ENCODE results near the gene PRKAG2.

Gene PRKAG2

DNA sequence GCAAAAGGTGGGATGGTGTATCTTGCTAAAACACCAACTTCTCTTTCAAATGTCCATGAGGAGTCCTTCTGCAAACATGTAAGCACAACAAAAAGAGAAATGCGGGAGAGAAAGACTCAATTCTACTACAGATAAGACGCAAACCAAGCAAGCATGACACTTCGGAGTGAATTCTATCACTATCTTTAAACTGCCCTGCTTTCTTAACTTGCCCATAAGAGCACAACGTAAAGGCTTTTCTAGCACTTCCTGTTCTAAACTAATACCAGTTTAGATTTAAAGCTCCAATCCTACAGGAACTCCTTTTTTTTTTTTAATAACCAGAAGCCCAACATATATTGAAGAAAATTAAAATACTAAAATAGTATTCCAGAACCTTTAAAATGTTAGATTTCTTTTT, 365.6 kb downstream of the PRKAG2 start:
- no peak overlapping the region for H2AFZ ChIP-seq (ENCODE audit: low read depth, low read length, severe bottlenecking)
- no peak overlapping the region for H3K27ac ChIP-seq (ENCODE audit: low read depth, low read length)
- no peak overlapping the region for H3K9ac ChIP-seq (ENCODE audit: low read length)
- no peaks in the 10 kb centered on the region for H3K36me3 ChIP-seq (ENCODE audit: low read length)
- H3K9me3 ChIP-seq (ENCODE audit: insufficient read depth, low read length), result no peaks in the 10 kb centered on the region
- H3K4me2 ChIP-seq (ENCODE audit: low read depth, low read length, poor library complexity, severe bottlenecking), result no peak overlapping the region
- H3K9me2 ChIP-seq (replicated peaks; ENCODE audit: insufficient read depth, low read length), result no peaks in the 10 kb centered on the region
- TF ChIP-seq EZH2phosphoT487 (conservative IDR thresholded peaks at IDR 0.05; ENCODE audit: low read length), result no peak
- TF ChIP-seq, protein P1, sequence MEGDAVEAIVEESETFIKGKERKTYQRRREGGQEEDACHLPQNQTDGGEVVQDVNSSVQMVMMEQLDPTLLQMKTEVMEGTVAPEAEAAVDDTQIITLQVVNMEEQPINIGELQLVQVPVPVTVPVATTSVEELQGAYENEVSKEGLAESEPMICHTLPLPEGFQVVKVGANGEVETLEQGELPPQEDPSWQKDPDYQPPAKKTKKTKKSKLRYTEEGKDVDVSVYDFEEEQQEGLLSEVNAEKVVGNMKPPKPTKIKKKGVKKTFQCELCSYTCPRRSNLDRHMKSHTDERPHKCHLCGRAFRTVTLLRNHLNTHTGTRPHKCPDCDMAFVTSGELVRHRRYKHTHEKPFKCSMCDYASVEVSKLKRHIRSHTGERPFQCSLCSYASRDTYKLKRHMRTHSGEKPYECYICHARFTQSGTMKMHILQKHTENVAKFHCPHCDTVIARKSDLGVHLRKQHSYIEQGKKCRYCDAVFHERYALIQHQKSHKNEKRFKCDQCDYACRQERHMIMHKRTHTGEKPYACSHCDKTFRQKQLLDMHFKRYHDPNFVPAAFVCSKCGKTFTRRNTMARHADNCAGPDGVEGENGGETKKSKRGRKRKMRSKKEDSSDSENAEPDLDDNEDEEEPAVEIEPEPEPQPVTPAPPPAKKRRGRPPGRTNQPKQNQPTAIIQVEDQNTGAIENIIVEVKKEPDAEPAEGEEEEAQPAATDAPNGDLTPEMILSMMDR (IDR thresholded peaks at IDR 0.05; ENCODE audit: insufficient read depth, low read length, poor library complexity, severe bottlenecking), result no peak
- H3K79me2 ChIP-seq (ENCODE audit: insufficient read depth, low read length), result peaks cover 100% of the 10 kb centered on the region
- H3K4me3 ChIP-seq (ENCODE audit: insufficient read depth, low read length, poor library complexity, severe bottlenecking), result no peak overlapping the region
- no peaks in the 10 kb centered on the region for H3F3A ChIP-seq (ENCODE audit: insufficient read depth)
- H4K20me1 ChIP-seq (ENCODE audit: low read depth, low read length), result peaks cover 76% of the 10 kb centered on the region
- H3K27me3 ChIP-seq (ENCODE audit: low read length), result no peaks in the 10 kb centered on the region

DNA sequence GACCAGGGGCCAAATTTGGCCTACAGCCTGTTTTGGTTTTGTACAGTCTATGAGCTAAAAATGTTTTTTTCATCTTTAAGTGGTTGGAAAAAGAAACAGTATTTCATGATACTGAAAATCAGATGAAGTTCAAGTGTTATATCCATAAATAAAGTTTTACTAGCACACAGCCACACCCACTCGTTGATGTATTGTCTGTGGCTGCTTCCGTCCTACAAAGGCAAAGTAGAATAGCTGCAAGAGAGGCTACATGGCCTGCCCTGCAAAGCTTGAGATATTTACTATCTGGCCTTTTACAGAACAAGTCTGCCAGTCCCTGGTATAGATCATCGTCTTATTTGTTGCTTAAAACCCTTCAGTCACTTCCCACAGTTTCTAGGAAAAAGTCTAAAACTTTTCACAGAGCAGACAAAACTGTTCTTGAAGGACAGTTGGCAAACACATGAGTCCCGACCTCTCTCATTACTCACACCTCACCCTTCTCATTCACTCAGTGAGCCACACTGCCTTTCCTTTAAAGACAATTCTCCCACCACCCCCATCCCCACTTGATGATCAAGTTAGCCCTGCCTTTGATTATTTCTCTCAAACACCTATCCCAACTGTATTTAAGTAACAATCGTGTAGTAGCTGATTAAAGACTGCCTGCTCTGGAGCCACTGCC, 367.1 kb downstream of the PRKAG2 start:
- H3K4me2 ChIP-seq (ENCODE audit: low read depth, low read length, poor library complexity, severe bottlenecking), result no peak overlapping the region
- H3K9me2 ChIP-seq (replicated peaks; ENCODE audit: insufficient read depth, low read length), result no peaks in the 10 kb centered on the region
- peaks cover 100% of the 10 kb centered on the region for H3K79me2 ChIP-seq (ENCODE audit: insufficient read depth, low read length)
- TF ChIP-seq, protein P1 (IDR thresholded peaks at IDR 0.05; ENCODE audit: insufficient read depth, low read length, poor library complexity, severe bottlenecking), result no peak
- TF ChIP-seq EZH2phosphoT487 (conservative IDR thresholded peaks at IDR 0.05; ENCODE audit: low read length), result no peak
- H3K36me3 ChIP-seq (ENCODE audit: low read length), result no peaks in the 10 kb centered on the region
- H3F3A ChIP-seq (ENCODE audit: insufficient read depth), result no peaks in the 10 kb centered on the region
- no peak overlapping the region for H3K9ac ChIP-seq (ENCODE audit: low read length)
- no peaks in the 10 kb centered on the region for H3K27me3 ChIP-seq (ENCODE audit: low read length)
- H3K27ac ChIP-seq (ENCODE audit: low read depth, low read length), result no peak overlapping the region
- H3K4me3 ChIP-seq (ENCODE audit: insufficient read depth, low read length, poor library complexity, severe bottlenecking), result no peak overlapping the region
- H4K20me1 ChIP-seq (ENCODE audit: low read depth, low read length), result peaks cover 72% of the 10 kb centered on the region
- H3K9me3 ChIP-seq (ENCODE audit: insufficient read depth, low read length), result no peaks in the 10 kb centered on the region
- H2AFZ ChIP-seq (ENCODE audit: low read depth, low read length, severe bottlenecking), result no peak overlapping the region

DNA sequence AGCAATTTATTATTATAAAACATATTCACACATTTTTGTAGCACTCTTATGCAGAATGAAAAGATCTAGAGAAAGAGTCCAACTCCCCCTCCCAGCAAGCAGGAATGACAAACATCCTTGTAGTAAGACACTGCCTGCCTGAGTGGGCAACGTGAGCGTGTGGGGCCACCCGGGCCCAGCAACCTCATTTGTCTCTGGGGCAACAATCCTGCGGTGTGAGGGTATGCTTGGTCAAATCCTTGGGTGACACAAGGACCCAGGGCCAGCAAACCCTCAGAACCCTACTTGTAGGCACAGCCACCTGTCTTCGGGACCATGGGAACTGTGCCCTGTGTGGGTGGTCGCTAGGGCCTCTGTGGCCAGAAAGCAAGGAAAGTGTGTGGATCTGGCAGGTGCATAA, 367.9 kb downstream of the PRKAG2 start:
- no peaks in the 10 kb centered on the region for H3K36me3 ChIP-seq (ENCODE audit: low read length)
- no peaks in the 10 kb centered on the region for H3K27me3 ChIP-seq (ENCODE audit: low read length)
- no peaks in the 10 kb centered on the region for H3K9me3 ChIP-seq (ENCODE audit: insufficient read depth, low read length)
- peaks cover 72% of the 10 kb centered on the region for H4K20me1 ChIP-seq (ENCODE audit: low read depth, low read length)
- no peaks in the 10 kb centered on the region for H3K9me2 ChIP-seq (replicated peaks; ENCODE audit: insufficient read depth, low read length)
- H3F3A ChIP-seq (ENCODE audit: insufficient read depth), result no peaks in the 10 kb centered on the region
- H3K79me2 ChIP-seq (ENCODE audit: insufficient read depth, low read length), result peaks cover 100% of the 10 kb centered on the region
- TF ChIP-seq, protein P1 (IDR thresholded peaks at IDR 0.05; ENCODE audit: insufficient read depth, low read length, poor library complexity, severe bottlenecking), result no peak
- no peak for TF ChIP-seq EZH2phosphoT487 (conservative IDR thresholded peaks at IDR 0.05; ENCODE audit: low read length)
- H3K4me3 ChIP-seq (ENCODE audit: insufficient read depth, low read length, poor library complexity, severe bottlenecking), result no peak overlapping the region
- no peak overlapping the region for H2AFZ ChIP-seq (ENCODE audit: low read depth, low read length, severe bottlenecking)
- H3K9ac ChIP-seq (ENCODE audit: low read length), result no peak overlapping the region
- no peak overlapping the region for H3K27ac ChIP-seq (ENCODE audit: low read depth, low read length)
- H3K4me2 ChIP-seq (ENCODE audit: low read depth, low read length, poor library complexity, severe bottlenecking), result no peak overlapping the region
